GM19372 (cell line): ENCODE results near the gene UQCR10.

Experiments
- ATAC-seq: cut with Tn5 transposase; IDR thresholded peaks from one replicate; pipeline ENCODE4 v1.9.1; 2021; ENCODE audit warnings: mild to moderate bottlenecking, low read depth, moderate library complexity; ENCODE audit not compliant: unreplicated experiment

Gene UQCR10

DNA sequence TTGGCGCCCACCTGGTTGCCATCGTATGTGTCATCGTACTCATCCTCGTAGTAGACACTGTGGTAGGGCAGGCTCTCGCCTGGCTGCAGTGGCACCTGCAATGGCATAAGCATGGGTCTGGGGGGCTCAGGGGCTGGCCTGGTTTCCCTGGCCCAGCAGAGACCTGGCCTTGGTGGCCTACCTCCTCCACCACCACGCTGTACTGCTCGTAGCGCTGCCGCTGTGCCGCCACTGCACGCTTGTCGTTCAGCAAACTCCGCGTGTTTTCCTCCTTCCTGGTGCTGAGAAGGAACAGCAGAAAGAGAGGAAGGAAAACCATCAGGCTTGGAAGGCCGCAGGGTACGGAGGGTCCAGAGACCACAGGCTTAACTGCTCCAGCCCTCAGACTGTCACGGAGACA lies 26.2 kb downstream of the UQCR10 start:
- no peak for ATAC-seq

DNA sequence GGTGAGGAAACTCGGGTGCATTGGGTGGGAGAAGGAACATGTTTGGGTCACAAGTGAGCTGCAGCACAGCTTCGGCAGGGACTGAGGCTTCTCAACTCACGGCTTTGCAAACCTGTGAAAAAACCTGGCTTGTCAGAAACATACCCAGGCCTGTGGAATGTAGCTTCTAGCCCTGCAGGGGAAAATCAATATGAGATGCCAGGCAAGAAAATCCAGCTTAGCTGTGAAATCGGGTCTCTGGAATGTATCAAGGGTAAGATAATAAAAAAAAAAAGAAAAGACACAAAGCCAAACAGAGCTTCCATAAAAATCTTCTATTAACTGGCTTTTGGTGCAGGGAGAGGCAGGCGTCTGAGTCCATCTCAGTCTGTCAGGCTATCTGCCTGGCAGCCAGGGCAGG lies 28.5 kb downstream of the UQCR10 start:
- no peak for ATAC-seq

DNA sequence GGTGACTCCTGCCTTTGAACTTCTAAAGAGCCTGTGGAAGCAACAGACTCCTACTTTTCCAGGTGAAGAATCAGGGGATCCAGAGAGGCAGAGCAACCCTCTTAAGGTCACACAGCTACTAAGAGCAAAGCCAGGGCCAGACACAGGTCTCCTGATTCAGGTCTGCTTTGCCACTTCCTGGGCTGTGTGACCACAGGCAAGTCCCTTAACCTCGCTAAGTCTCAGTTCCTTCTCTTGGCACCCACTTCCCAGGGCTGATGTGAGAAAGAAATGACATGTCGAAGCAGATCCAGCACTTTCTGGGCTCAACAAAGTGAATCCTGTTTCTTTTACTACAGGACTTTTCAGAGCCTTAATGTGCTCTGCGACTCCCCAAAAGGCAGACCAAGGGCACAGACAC lies 30.2 kb downstream of the UQCR10 start:
- ATAC-seq = no peak

DNA sequence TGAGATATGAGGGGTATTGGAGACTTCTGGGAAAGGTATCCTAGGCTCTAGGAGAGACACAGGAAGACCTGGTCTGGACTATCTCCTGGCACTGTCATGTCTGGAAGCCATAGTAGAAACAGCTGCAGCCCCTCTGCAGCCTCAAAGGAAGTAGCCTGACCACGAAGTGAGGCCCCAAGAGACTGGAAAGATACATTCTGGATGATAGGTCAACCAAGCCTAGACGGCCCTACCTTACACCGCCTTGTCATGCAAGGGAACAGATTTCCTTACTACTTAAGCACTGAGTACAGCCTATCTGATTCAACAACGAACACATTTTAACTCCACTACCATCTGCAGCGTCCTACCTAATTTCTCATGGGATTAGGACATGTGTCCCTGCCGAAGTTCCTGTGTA lies 31.1 kb downstream of the UQCR10 start:
- no peak for ATAC-seq

DNA sequence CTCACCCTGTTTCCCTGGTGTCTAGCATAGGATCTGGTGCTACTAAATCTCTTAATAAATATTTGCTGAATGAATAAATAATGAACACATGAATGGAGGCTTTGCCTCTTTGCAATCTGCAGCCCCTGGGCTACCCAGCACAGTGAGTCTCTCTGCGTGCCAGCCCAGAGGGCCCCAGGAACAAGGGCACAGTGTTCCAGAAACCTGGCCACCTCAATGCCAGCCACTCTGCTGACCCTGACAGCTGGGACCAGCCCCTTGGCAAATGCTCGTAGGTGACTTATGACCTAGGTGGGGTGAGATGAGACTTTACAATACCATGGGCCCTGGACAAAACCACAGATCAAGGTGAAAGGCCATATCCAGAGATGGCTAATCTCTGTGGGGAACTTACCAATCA lies 31.6 kb downstream of the UQCR10 start:
- no peak for ATAC-seq

DNA sequence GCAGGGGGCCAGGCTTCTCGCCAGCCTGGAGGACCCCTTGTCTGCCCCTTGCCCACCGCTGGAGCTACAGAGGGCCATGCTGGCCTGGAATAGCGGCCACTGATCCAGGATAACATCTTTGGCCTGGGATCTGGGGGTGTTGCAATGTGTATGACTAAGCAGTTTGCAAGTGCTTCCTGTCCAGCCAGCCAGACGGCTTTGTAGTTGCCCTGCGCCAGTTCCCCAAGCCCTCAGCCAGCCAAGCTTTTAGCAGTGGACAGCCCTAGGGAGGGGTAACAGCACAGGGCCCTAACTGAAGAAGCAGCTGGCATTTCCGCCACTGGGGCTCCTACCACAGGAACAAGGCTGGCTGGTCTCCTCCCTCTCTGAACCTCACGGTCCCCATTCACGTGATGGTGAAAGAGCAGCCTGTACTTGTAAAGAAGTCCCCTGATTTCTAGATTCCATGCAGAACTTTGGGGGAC lies 32.1 kb downstream of the UQCR10 start:
- ATAC-seq = no peak

DNA sequence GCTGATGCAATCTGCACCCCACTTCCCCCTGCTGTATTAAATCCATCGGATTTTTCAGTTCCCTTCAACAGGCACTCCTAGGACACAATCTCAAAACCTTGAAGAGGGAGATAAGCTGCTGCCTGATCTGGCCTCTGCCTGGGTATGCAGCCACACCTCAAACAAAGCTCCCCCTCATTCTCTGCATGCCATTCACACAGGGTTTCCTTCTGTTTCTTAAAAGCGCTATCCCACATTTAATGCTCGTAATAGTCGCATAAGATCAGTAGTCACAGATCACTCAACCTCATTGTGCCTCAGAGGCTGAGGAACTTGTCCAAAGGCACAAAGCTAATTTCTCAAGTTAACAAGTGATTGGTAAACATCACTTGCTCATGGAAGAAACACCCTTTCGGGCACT lies 34.0 kb downstream of the UQCR10 start:
- no peak for ATAC-seq

DNA sequence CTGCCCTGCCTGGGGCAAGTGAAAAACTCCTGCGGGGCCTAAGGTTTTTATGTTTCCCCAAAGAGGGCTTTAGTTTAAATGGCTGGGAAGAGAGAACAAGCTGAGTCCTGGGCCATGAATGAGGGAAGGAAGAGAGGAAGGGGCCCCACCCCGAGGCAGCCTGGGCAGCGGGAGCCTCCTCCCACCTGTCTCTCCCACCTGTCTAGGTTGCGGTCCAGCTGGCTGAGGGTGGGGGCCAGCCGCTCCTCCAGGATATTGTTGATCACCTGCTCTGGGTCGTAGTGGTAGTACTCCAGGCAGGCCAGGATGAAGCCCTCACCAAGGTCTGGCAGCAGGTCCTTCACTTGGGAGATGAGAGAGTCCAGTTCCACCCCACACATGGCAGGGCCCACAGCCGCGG lies 34.6 kb downstream of the UQCR10 start:
- ATAC-seq = no peak

DNA sequence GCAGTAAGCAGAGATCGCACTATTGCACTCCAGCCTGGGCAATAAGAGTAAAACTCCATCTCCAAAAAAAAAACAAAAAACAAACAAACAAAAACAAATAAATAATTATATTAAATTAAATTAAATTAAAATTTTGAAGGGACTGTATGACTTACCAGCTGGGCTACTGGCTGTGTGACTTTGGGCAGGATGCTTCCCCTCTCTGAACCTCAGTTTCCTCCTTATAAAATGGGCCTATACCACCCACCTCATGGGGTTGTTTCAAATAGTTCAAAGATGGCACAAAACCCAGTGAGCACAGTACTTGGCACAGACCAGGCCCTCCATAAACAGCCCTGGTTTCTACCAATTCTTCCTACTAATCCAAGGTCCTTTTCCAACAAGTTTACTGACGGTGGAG lies 36.0 kb downstream of the UQCR10 start:
- ATAC-seq = no peak

DNA sequence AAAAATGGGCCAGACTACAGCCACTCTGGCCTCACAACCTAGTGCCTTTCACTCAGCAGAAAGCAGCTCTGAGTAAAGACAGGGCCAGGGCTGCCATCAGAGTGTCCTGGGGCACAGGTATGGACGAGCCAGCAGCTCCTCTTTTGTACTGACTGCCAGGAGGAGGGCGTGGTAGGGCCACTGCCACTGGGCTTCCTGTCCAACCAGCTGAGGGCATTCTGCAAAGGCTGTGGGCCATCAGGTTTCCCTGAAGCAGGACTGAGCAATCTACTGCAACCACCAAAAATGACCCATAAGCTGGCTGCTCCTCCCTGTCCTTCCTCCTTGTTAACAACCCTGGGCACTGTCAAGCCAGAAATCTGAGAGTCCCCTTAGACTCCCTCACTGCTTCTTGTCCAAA lies 37.8 kb downstream of the UQCR10 start:
- ATAC-seq = no peak

DNA sequence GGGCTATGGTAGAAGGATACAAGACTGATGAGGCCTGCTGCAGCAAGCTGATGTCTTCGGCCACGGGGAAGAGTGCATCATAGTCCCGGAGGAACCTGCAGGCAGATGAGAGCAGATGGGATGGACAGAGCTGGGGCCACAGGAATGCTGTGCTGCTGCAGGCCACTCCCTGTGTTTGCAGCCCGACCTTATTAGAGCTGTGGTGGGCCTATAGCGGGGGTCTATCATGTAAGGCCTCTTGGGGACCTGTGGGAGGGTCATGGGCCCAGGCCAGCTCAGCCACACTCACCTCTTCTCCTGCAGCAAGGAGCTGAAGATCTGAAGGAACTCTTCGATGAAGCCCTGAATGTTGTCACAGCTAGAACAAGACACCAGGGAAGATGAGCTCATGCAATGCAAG lies 39.0 kb downstream of the UQCR10 start:
- no peak for ATAC-seq

DNA sequence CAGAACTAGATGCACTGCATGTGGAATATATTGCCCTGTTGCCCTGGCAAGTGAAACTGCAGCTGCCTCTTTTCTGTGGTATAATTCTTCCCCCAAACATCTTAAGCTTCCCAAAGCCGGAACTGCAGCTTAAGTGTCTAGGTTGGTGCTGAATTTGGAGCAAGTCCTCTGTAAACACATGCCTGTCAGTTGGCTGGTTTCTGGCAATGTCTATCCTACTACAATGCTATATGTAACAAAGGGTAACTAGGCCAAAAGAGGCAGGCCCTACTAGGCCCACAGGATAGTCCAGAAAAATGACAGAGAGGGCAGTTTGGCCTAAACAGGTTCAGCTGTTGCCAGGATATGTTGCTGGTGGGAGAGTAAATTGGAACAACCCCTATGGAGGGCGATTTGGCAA lies 43.0 kb downstream of the UQCR10 start:
- ATAC-seq = no peak

DNA sequence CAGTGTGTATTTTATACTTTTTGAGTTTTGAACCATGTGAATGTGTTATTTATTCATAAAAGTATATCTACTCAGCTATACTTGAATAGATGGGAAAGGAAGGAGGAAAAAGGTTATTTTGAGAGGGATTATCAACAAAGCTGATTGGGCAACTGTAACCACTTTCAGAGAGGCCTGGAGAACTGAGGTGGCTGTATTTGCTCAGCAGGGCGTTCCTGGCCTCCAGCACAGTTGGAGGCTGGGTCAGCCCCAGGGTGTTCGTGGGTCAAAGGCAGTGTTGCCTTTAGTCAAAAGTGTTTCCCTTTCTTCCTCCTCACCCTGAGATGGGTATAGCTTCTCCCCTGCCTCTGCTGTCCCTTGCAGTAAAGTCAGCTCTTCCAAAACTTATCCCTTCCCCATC lies 44.2 kb downstream of the UQCR10 start:
- no peak for ATAC-seq

DNA sequence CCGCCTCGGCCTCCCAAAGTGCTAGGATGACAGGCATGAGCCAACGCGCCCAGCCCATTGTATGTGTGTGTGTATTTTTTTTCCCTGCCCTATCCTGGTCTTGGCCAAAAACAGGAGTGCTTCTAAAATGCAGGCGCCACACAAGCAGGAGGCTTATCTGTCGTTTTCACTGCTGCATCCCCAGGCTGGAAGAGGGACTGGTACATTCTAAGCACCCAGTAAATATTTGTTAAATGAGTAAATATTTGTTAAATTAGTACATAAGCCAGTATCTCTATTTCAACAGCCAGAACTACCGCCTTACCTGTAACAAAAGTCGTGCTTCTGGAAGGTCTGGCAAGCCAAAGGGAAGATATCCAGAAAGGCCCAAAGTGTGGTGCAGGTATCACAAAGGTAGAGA lies 46.0 kb downstream of the UQCR10 start:
- no peak for ATAC-seq

DNA sequence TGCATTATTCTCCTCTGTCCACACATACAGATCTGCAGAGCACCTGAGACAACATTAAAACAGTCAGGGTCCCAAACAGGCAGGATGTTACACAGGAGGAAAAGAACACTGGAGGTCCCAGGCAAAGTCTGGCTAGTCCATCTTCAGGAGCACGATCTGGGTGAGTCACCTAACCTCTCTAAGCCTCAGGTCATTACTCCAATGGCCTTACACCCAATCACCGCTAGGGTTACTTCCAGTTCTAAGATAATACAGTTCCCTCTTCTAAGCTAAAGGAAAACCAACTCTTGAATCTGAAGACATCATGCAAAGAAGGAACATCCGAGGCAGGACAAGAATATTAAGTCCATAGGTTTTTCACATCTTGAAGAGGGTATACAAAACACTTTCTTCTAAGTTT lies 46.4 kb downstream of the UQCR10 start:
- ATAC-seq = no peak

DNA sequence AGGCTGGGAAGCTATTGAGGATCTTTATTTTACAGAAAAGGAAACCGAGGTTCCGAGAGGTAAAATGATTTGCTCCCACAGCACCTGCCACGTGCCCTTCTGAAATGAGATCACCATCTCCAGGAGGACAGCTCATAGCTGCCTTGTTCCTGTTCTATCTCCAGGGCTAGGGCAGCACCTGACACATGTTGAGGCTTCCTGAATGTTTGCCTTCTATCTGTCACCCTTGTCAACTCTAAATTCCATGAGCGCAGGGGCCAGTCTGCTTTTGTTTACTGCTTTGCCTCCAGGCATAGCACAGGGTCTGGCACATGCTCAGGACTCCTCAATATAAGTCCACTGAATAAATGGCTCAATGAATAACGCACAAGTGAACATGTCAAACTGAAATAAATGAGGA lies 46.8 kb downstream of the UQCR10 start:
- no peak for ATAC-seq

DNA sequence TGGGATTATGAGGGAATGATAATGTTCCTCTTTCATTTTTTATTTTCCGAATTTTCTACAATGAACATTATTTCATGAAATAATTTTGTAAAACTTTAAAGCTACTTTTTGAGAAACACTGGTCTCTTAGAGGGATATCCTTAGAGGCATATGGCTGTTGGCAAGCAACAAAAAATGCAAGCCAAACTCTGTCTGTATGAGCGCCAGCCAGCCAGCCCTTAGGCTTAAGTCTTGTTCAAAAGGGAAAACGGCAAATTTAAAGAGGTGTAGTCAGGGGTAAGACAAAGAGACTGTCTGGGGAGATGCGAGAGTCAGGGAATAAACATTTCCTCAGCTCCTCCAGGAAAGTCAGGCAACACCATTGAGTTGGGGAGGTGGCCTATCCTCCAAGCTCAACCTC lies 48.4 kb downstream of the UQCR10 start:
- no peak for ATAC-seq

DNA sequence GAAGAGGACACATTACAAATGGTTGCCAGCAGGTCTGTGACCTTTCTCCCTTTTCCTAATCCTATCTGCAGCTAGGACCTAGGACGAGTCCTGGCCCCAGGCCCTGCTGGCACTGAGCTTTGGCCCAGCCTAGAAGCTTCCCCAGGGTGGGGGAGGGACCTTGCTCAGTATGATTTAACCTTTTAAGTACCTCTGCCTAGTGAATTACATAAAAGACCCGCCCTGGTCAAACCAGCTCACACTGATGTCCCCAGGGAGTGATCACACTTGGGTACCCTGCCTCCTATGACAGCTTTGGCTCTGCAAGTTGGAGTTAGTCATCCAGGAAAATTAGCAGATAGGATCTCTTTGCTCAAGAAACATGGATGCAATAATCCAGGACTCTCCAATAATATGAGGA lies 49.0 kb downstream of the UQCR10 start:
- no peak for ATAC-seq

DNA sequence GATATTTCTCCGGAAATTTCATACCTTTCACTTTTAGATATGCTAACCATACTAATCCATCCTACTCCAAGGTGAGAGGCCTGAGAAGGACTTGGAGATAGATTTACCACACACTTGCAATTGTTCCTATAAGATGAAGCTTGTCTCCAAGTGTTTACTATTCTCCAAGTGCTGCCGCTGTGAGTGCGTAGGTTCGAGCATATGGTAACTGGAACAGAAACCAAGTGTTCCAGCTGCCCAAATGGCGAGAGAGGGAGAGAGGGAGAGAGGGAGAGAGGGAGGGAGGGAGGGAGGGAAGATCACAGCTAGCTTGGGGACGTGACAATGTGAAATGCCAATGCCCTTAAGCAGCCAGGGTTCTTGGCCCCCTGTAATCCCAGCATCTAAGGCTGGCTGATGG lies 49.4 kb downstream of the UQCR10 start:
- ATAC-seq = no peak

DNA sequence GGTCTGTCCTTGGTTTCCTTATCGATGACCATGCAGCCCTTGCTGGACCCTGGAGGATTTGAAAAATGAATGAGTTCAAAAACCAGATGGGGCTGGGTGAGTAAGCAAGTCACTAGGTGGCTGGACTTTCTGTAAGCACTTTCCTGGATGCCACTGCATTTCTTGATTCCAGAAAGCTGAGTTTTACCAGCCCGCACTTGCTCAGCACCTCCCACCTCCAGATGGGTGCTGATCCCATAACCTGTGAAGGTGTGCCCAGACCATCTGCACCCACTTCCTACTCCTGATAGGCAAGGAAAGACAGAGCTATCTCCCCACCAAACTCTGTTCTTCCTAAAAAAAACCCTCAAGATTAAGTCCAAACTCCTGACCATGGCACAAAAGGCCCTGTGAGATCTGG lies 49.8 kb downstream of the UQCR10 start:
- ATAC-seq = no peak

DNA sequence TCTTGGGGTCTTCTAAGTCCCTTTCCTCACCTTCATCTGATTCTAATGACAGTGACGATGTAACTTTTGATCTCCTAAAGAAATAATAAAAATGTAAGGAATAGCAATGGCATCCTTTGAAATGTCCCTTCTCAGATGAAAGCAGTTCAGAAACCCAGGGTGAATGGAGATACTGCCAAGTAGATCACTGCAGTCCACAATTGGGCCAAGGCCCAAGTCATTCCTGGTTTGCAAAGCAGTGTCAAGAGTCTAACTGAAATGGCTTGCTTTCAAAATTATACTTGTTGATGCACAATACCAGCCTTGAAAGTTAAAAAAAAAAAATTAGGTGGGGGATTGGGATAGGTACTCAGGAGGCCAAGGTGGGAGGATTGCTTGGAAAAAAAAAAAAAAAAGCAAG lies 50.6 kb downstream of the UQCR10 start:
- no peak for ATAC-seq

DNA sequence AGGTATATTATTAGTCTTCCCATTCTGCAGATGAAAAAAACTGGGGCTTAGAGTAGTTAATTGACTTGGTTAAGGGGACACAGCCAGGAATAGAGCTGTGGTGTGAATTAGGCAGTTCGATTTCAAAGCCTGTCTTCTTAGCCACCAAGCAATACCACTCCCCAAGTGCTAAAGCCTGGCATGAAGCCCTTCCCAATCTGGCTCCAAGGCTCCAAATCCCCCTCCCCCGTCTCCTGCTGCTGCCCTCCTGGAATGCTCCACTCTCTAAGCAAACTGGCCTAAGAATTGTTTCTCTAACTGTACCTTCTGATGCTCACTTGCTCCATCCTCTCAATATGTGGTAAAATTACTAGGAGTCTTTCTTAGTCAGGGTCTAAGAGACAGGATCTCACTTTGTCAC lies 52.3 kb downstream of the UQCR10 start:
- ATAC-seq = no peak
